Measurements from ENCODE around the gene LNPEP. TPM values are rescaled to one million over a fixed set of nuclear protein-coding genes. Genes with fewer than 3 reads are reported as not detected.

The LNPEP gene
- total and polyA plus RNA-seq, 2 donors from 2014 or later, result 6.5 to 74.3 TPM

DNA sequence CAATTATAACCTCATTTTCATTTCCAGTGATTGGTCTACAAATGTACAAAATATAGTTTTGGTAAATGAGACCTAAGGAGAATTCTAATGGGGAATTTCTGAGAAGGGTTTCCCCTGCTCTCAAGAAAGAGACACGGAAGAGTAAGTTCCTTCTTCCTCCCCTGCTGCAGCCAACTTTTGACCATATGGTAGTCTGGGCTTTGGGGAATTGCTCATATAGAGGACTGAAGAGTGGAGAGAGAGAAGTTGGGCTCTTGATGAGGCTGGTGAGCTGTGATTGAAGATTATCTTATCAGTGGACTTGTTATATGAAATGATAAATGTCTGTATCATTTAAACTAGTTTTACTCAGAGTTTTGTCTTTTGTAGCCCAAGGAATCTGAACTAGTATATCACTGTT lies 4.3 kb upstream of the LNPEP start:
- Histone ChIP-seq H3K4me1 (ENCODE audit: control insufficient read depth in 2 of 3, insufficient read depth in 2 of 3, low read depth in 1 of 3, low read length in 3 of 3) (peaks cover 0 to 11% (median 10%) of the 10 kb centered on the region in 3 donors), H3K4me3 (ENCODE audit: low read length in 3 of 3) (no peak overlapping the region), H3K9me3 (ENCODE audit: control insufficient read depth in 2 of 3, insufficient read depth in 1 of 3, low read length in 3 of 3) (no peaks in the 10 kb centered on the region), H3K27me3 (ENCODE audit: control insufficient read depth, insufficient read depth, low read length) (no peaks in the 10 kb centered on the region), H3K9ac (ENCODE audit: low read length in 3 of 3) (no peak overlapping the region), H3K36me3 (ENCODE audit: control insufficient read depth in 2 of 3, insufficient read depth in 3 of 3, low read length in 3 of 3) (no peaks in the 10 kb centered on the region), H3K27ac (ENCODE audit: low read depth in 2 of 2, low read length in 2 of 2) (no peak overlapping the region)
- intact Hi-C loops (cut with DNase I), result no loop called here
- TF ChIP-seq, protein P1, sequence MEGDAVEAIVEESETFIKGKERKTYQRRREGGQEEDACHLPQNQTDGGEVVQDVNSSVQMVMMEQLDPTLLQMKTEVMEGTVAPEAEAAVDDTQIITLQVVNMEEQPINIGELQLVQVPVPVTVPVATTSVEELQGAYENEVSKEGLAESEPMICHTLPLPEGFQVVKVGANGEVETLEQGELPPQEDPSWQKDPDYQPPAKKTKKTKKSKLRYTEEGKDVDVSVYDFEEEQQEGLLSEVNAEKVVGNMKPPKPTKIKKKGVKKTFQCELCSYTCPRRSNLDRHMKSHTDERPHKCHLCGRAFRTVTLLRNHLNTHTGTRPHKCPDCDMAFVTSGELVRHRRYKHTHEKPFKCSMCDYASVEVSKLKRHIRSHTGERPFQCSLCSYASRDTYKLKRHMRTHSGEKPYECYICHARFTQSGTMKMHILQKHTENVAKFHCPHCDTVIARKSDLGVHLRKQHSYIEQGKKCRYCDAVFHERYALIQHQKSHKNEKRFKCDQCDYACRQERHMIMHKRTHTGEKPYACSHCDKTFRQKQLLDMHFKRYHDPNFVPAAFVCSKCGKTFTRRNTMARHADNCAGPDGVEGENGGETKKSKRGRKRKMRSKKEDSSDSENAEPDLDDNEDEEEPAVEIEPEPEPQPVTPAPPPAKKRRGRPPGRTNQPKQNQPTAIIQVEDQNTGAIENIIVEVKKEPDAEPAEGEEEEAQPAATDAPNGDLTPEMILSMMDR (IDR thresholded peaks at IDR 0.05; ENCODE audit: borderline replicate concordance, extremely low read depth, insufficient read depth), result no peak
- DNase-seq (no peak), FAIRE-seq (no peak)

DNA sequence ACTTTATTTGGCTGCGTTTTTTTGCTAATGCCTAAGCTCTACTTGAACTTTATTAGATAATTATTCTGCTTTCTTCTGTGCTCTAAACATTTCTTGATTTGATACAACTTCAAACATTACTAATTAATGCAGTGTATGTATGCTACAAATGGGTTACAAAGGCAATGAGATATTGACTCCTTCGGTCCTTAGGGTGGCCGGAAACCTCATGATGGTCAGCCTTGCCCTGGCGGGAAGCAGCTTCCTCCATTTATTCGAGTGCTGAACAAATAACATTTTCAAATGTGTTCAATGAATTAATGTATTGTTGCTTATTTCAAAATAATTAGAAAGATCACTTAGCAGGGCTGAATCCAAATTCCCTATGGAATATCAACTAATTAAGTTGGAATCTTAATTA lies 3.9 kb upstream of the LNPEP start:
- Histone ChIP-seq H3K4me3 (ENCODE audit: low read length in 3 of 3) (no peak overlapping the region), H3K36me3 (ENCODE audit: control insufficient read depth in 2 of 3, insufficient read depth in 3 of 3, low read length in 3 of 3) (no peaks in the 10 kb centered on the region), H3K4me1 (ENCODE audit: control insufficient read depth in 2 of 3, insufficient read depth in 2 of 3, low read depth in 1 of 3, low read length in 3 of 3) (peaks cover 2 to 11% (median 10%) of the 10 kb centered on the region in 3 donors), H3K27ac (ENCODE audit: low read depth in 2 of 2, low read length in 2 of 2) (no peak overlapping the region), H3K9ac (ENCODE audit: low read length in 3 of 3) (no peak overlapping the region), H3K27me3 (ENCODE audit: control insufficient read depth, insufficient read depth, low read length) (no peaks in the 10 kb centered on the region), H3K9me3 (ENCODE audit: control insufficient read depth in 2 of 3, insufficient read depth in 1 of 3, low read length in 3 of 3) (no peaks in the 10 kb centered on the region)
- DNase-seq (no peak), FAIRE-seq (no peak)
- TF ChIP-seq, protein P1 (IDR thresholded peaks at IDR 0.05; ENCODE audit: borderline replicate concordance, extremely low read depth, insufficient read depth), result no peak
- intact Hi-C loops (cut with DNase I), result no loop called here

DNA sequence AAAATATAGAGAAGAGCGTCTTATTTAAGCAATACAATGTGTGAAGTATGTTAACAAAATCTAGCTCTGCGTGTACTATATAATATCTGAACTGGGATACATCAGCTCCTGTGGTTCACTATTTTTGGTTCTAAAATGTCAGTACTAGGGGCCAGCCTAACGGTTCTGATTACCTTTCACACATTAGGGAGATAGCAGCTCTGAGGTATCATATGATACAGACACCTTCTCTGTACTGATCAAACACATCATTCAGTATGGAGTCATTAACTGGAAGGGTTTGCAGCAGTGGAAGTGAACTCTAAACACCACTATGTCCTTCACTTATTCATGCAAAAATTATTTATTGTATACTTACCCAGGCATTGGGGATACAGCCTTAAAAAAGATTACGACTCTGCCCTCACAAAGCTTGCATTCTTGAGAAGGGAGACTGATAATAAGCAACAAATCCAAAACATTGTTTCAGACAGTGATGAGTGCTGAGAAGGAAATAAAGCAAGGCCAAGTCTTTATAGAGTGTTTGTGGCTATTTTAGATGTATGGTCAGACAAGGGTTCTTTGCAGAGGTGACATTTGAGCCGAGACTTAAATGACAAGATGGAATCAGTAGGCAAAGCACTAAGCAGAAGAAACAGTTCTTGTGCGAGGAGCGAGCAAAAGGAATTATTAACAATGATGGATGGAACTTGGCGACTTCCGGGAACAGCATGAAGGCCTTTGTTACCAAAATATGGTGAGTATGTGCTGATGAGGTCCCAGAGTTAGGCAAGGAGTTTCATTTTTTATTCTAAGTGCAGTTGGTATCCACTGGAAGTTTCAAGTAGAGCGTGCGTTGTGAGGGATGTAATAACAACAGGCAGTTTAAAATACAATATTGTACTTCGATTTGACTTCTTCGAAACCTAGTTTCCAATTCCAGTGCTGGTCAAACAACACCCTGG lies 1.8 kb upstream of the LNPEP start:
- Histone ChIP-seq H3K27me3 (ENCODE audit: control insufficient read depth, insufficient read depth, low read length) (no peaks in the 10 kb centered on the region), H3K36me3 (ENCODE audit: control insufficient read depth in 2 of 3, insufficient read depth in 3 of 3, low read length in 3 of 3) (no peaks in the 10 kb centered on the region), H3K4me3 (ENCODE audit: low read length in 3 of 3) (peak overlapping the region; percentile 75 to 90 (median 86)), H3K4me1 (ENCODE audit: control insufficient read depth in 2 of 3, insufficient read depth in 2 of 3, low read depth in 1 of 3, low read length in 3 of 3) (peaks cover 3 to 16% (median 16%) of the 10 kb centered on the region in 3 donors), H3K9me3 (ENCODE audit: control insufficient read depth in 2 of 3, insufficient read depth in 1 of 3, low read length in 3 of 3) (no peaks in the 10 kb centered on the region), H3K27ac (ENCODE audit: low read depth in 2 of 2, low read length in 2 of 2) (peak overlapping the region; percentile 97 to 99), H3K9ac (ENCODE audit: low read length in 3 of 3) (peak overlapping the region; percentile 18 to 93 (median 78))
- intact Hi-C loops (cut with DNase I), result no loop called here
- DNase-seq, result peak in 2 of 5 donors; percentile 5 to 68
- no peak for FAIRE-seq
- TF ChIP-seq, protein P1 (IDR thresholded peaks at IDR 0.05; ENCODE audit: borderline replicate concordance, extremely low read depth, insufficient read depth), result no peak
